K562 (cell line): ENCODE measurements around the gene ADGRD1. TPM values are rescaled to one million over a fixed set of nuclear protein-coding genes. Genes with fewer than 3 reads are reported as not detected.

ENCODE experiments used
- ATAC-seq: fragments of 200-7000 bp; cut with Tn5 transposase; 3 replicates; pipeline ENCODE4 v1.9.1; 2020; ENCODE audit warnings: moderate library complexity
- BruUV-seq: library from RNA; stranded (reverse); fragments of 400-500 nt; replicated peaks from 2 replicates; lab custom pipeline; 2021; lab: Mats Ljungman, UMichigan
- CTCF ChIA-PET: fragments of 300-600 bp; formaldehyde crosslinking; extraction: SDS; loops from one replicate; lab custom pipeline; 2021; ENCODE audit warnings: low intra/inter-chr PET ratio; lab: Yijun Ruan, JAX
- POLR2A ChIA-PET: fragments of 300-600, 350-650 bp; sonication (Branson Sonifier 250); formaldehyde crosslinking; extraction: SDS; loops from one replicate; lab custom pipeline; 2021; ENCODE audit warnings: antibody characterized with exemption, inconsistent platforms; lab: Yijun Ruan, JAX
- DNase-seq, 4 experiments: peaks; one replicate each; pipeline versions ENCODE4 v3.0.0 to v3.0.0-alpha.2; 2011 to 2018; ENCODE audit warnings: low spot score in 3 of 4, mixed read lengths in 3 of 4; ENCODE audit errors: extremely low read depth in 1 of 4
- FAIRE-seq: peaks from 2 replicates; lab custom pipeline; 2011; peaks lifted over from hg19 to GRCh38; lab: Jason Lieb, UNC
- H2AFZ ChIP-seq: 2 replicates; pipeline ENCODE4 v1.6.0; 2011; ENCODE audit warnings: low read depth, low read length, control low read depth, inconsistent platforms
- H3K27ac ChIP-seq: fragments of 200-600 bp; 3 replicates; pipeline ENCODE4 v1.8.0; 2011; ENCODE audit warnings: low read depth, mild to moderate bottlenecking, control low read depth, inconsistent platforms, low read length, moderate library complexity, mixed read lengths; ENCODE audit errors: extremely low read depth
- H3K27me3 ChIP-seq, 2 experiments: fragments of 300-600 bp in 1 of 2; 2 replicates in 1 of 2; 3 replicates in 1 of 2; pipeline versions ENCODE4 v1.6.0 to v1.8.0; 2011; ENCODE audit warnings: inconsistent platforms in 2 of 2, low read length in 2 of 2, mild to moderate bottlenecking in 1 of 2, mixed read lengths in 1 of 2, moderate library complexity in 1 of 2; ENCODE audit not compliant: control insufficient read depth in 2 of 2, insufficient read depth in 2 of 2
- H3K36me3 ChIP-seq: fragments of 300-600 bp; 3 replicates; pipeline ENCODE4 v1.8.0; 2011; ENCODE audit warnings: mild to moderate bottlenecking, low read length, inconsistent platforms; ENCODE audit not compliant: control insufficient read depth, insufficient read depth
- H3K4me1 ChIP-seq, 2 experiments: fragments of 200-600 bp in 1 of 2; replicated peaks in 1 of 2; 2 replicates in 1 of 2; 3 replicates in 1 of 2; pipeline versions ENCODE4 v1.5.1 to v1.8.0; 2011; ENCODE audit warnings: inconsistent platforms in 2 of 2, low read length in 2 of 2, mild to moderate bottlenecking in 1 of 2, mixed read lengths in 1 of 2, moderate library complexity in 1 of 2; ENCODE audit not compliant: control insufficient read depth in 2 of 2, insufficient read depth in 2 of 2
- H3K4me2 ChIP-seq: 2 replicates; pipeline ENCODE4 v1.6.1; 2011; ENCODE audit warnings: low read length, control low read depth, inconsistent platforms, mixed read lengths; ENCODE audit not compliant: insufficient read depth
- H3K4me3 ChIP-seq: fragments of 200-600 bp; sonication (generic), shearing (Covaris generic); 2 replicates; pipeline ENCODE4 v1.5.1; 2016; ENCODE audit warnings: control low read depth, inconsistent platforms
- H3K79me2 ChIP-seq: fragments of 200-600 bp; 3 replicates; pipeline ENCODE4 v1.8.0; 2011; ENCODE audit warnings: low read length, inconsistent platforms; ENCODE audit not compliant: control insufficient read depth, insufficient read depth
- H3K9ac ChIP-seq, 2 experiments: 2 replicates each; pipeline versions ENCODE4 v1.6.0 to v1.6.1; 2011; ENCODE audit warnings: low read depth in 2 of 2, low read length in 2 of 2, control low read depth in 1 of 2, inconsistent platforms in 1 of 2, mild to moderate bottlenecking in 1 of 2, mixed read lengths in 1 of 2; ENCODE audit not compliant: insufficient read depth in 1 of 2
- H3K9me1 ChIP-seq: one replicate; pipeline ENCODE4 v1.6.0; 2011; ENCODE audit warnings: inconsistent platforms, mild to moderate bottlenecking, low read length, moderate library complexity; ENCODE audit not compliant: control insufficient read depth, insufficient read depth
- H3K9me3 ChIP-seq: replicated peaks from 2 replicates; pipeline ENCODE4 v1.5.1; 2011; ENCODE audit warnings: low read depth, low read length, inconsistent platforms; ENCODE audit not compliant: control insufficient read depth, insufficient read depth
- H4K20me1 ChIP-seq: replicated peaks from 2 replicates; pipeline ENCODE4 v1.6.1; 2011; ENCODE audit warnings: low read length, inconsistent platforms, mixed read lengths; ENCODE audit not compliant: control insufficient read depth, insufficient read depth
- CHD4 ChIP-seq: fragments of 200-600 bp; sonication (generic); IDR thresholded peaks from 3 replicates; pipeline ENCODE4 v1.6.1; 2012; ENCODE audit warnings: low read depth, mild to moderate bottlenecking, mixed read lengths, low read length, inconsistent platforms; ENCODE audit not compliant: insufficient read depth, insufficient replicate concordance, poor library complexity, severe bottlenecking
- DMBX1 ChIP-seq: fragments of 250-450 bp; sonication (Bioruptor Pico); IDR thresholded peaks from 2 replicates; pipeline ENCODE4 v1.8.0; 2022; ENCODE audit warnings: inconsistent platforms, mild to moderate bottlenecking, moderate library complexity, borderline replicate concordance
- ERF ChIP-seq: fragments of 450-650 bp; formaldehyde crosslinking; IDR thresholded peaks from 2 replicates; pipeline ENCODE4 v1.4.0; 2020; ENCODE audit warnings: mild to moderate bottlenecking, mixed read lengths
- HMG20A ChIP-seq: fragments of 450-650 bp; formaldehyde crosslinking; conservative IDR thresholded peaks from 2 replicates; pipeline ENCODE4 v1.4.0; 2020; ENCODE audit warnings: mild to moderate bottlenecking, mixed read lengths
- HNRNPLL ChIP-seq: fragments of 200-400 bp; formaldehyde crosslinking; IDR thresholded peaks from 2 replicates; pipeline ENCODE4 v1.6.1; 2017; ENCODE audit warnings: low read length, low read depth, mild to moderate bottlenecking; ENCODE audit not compliant: poor library complexity, severe bottlenecking
- ILF3 ChIP-seq: fragments of 450-650 bp; IDR thresholded peaks from 2 replicates; pipeline ENCODE4 v1.6.1; 2018; ENCODE audit warnings: antibody characterized with exemption, mild to moderate bottlenecking, moderate library complexity, borderline replicate concordance
- SAFB2 ChIP-seq: fragments of 200-400 bp; formaldehyde crosslinking; IDR thresholded peaks from 2 replicates; pipeline ENCODE4 v1.6.1; 2018; ENCODE audit warnings: borderline replicate concordance, low read length, low read depth, moderate library complexity; ENCODE audit not compliant: severe bottlenecking
- SNIP1 ChIP-seq: fragments of 450-650 bp; IDR thresholded peaks from 2 replicates; pipeline ENCODE4 v1.7.1; 2017; ENCODE audit warnings: low read depth, mild to moderate bottlenecking
- SREBF1 ChIP-seq: fragments of 150-350 bp; IDR thresholded peaks from 2 replicates; pipeline ENCODE4 v1.6.1; 2014; ENCODE audit warnings: antibody characterized with exemption, low read depth, low read length, borderline replicate concordance
- ZNF592 ChIP-seq: fragments of 450-650 bp; IDR thresholded peaks from 2 replicates; pipeline ENCODE4 v1.6.1; 2017; ENCODE audit warnings: antibody characterized with exemption, mild to moderate bottlenecking
- WGBS: fragments of 100-300 bp; shearing (Covaris generic); methylation state at CpG from one replicate; pipeline ENCODE4 v1.1.6; 2016; ENCODE audit warnings: low coverage, mixed read lengths; ENCODE audit not compliant: insufficient coverage; ENCODE audit errors: missing lambda C conversion rate; 5-methylcytosine and 5-hydroxymethylcytosine counted together
- in situ Hi-C: fragments of 300-500 bp; cut with MboI; formaldehyde crosslinking; loops from 4 replicates; pipeline ENCODE4 v1.15.0; 2018; ENCODE audit warnings: inconsistent platforms, mixed read lengths
- intact Hi-C: fragments of 100-400 bp; cut with micrococcal nuclease; formaldehyde crosslinking; loops from 2 replicates; pipeline ENCODE4 v1.14.2; 2022
- polyA plus RNA-seq, 8 experiments: library from polyadenylated mRNA; depleted of rRNA in 4 of 8; stranded (reverse) in 5 of 8; unstranded in 3 of 8; fragments of >200 nt; fragmentation: Nextera tagmentation in 2 of 8; fragmentation: Illumina TruSeq in 1 of 8; extraction: Ambion mirVana in 2 of 8; extraction: Trizol in 1 of 8; gene quantifications; 2 replicates each; pipeline versions ENCODE4 v1.2.1 to v1.2.3, GENCODE V29; 2011 to 2014; ENCODE audit warnings: inconsistent platforms in 1 of 8, missing spikeins in 1 of 8
- total RNA-seq, 7 experiments: library from RNA; depleted of rRNA in 6 of 7; stranded (reverse); fragments of >200 nt in 6 of 7; fragmentation: Illumina TruSeq in 2 of 7; extraction: Trizol in 2 of 7; gene quantifications; 2 replicates each; pipeline versions ENCODE4 v1.2.1 to v1.2.3, GENCODE V29; 2011 to 2021; ENCODE audit warnings: low replicate concordance in 1 of 7

Gene ADGRD1
- total and polyA plus RNA-seq, 9 of the 15 experiments (the other 6 are each of a cell fraction or from before 2014, with no cell fraction given) = 1.7 to 11.7 (median 3.3) TPM

- in situ Hi-C loops = no loop called here
- intact Hi-C loops = no loop called here
- no TSS peak for BruUV-seq
- no peak overlapping the region for H2AFZ ChIP-seq
- H3K9me3 ChIP-seq = no peaks in the 10 kb centered on the region
- FAIRE-seq (no peak), ATAC-seq (no peak), DNase-seq (no peak)
- peaks cover 15 to 40% of the 10 kb centered on the region in 2 experiments for H3K27me3 ChIP-seq
- H3K4me2 ChIP-seq = no peak overlapping the region
- no peaks in the 10 kb centered on the region for H3K36me3 ChIP-seq
- POLR2A ChIA-PET = no interaction called here
- peaks cover 3% of the 10 kb centered on the region in 2 experiments; a peak in 2 of 5 replicates for H3K4me1 ChIP-seq
- H3K9me1 ChIP-seq = no peaks in the 10 kb centered on the region
- no peak overlapping the region for H3K27ac ChIP-seq
- no peaks in the 10 kb centered on the region for H3K79me2 ChIP-seq
- H3K9ac ChIP-seq = no peak overlapping the region
- H4K20me1 ChIP-seq = no peaks in the 10 kb centered on the region
- CTCF ChIA-PET = no interaction called here
- TF ChIP-seq CHD4 (no peak), ZNF592 (no peak), HNRNPLL (no peak), ERF (CRISPR knock-in tag) (no peak), SNIP1 (no peak), SREBF1 (no peak), DMBX1 (no peak), HMG20A (CRISPR knock-in tag) (no peak), ILF3 (no peak), SAFB2 (no peak)
- WGBS = 9% methylated on average over 6 of the region's 6 CpGs
- H3K4me3 ChIP-seq = no peak overlapping the region
Observed at GRCh38 chr12:130965214-130965613, 11.5 kb downstream of the ADGRD1 start.
